HG02981 (cell line): Measurements from ENCODE around the gene IGSF8.
"Not testable (repeated sequence)": the region's sequence is repeated elsewhere in the genome, so short reads cannot be mapped to it uniquely, and the experiment has no call there.

Experiments used
- ATAC-seq: cut with Tn5 transposase; IDR thresholded peaks from one replicate; pipeline ENCODE4 v1.9.1; 2021; ENCODE audit warnings: mild to moderate bottlenecking, moderate library complexity; ENCODE audit not compliant: unreplicated experiment

The IGSF8 gene

DNA sequence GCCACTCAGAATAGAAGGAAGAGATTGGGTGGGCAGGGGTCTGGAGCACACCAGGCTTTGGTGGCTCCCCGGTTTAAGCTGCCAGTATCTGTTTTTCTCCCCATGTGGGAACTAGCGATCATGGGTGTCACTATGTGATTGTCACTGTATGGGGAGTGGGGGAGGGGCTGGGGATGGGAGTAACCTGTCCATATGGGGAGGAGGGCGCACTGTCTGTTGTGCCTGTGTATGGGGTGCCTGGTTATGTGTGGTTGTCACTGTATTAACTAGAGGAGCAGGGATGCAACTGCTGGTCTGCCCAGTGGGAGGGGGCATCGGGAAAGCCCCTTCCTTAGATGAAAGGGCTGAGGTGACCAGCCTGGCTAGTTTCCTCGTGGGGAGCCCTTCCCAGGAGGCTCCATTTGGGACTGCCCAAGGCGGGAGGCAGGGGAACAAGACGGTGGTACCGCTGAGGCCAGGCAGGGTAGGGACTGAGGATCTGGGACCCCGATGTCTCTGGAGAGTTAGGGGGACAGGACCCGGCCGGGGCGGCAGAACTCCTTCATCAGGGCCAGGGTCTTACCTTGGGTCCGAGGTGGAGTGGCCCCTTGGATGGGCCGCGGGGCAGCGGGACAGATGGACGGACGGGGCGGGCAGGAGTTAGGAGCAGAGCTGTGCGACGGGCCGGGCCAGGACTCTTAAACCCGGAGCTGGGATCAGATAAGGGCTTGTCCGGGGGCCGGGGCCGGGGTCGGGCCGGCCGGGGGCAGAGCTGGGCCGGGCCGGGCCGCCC lies 28.8 kb downstream of the IGSF8 start, which contains the start of gene KCNJ10:
Gene KCNJ10 (minus strand): TSS at position 701 of the 772 bp plus-strand sequence. CDS start 27,628 bp downstream, outside the sequence.
- no peak for ATAC-seq

DNA sequence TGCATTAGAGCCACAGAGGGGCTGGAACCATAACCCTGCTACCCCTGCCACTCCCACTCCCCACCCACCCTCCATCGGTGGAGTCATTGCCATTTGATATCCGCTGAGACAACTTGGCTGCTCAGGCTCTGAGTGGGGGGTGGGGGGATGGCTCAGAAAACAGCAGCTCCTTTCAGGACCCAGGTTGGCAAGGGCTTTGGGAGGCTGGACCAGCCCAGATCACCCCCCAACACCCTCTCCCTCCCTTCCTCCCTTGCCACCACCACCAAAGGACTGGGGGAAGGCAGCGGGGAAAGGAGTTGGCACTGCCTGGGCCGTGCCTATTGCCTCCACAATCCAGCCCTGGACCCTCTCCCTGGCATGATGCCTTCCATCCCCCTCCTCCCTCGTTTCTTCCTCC lies 30.2 kb downstream of the IGSF8 start:
- ATAC-seq, result no peak

DNA sequence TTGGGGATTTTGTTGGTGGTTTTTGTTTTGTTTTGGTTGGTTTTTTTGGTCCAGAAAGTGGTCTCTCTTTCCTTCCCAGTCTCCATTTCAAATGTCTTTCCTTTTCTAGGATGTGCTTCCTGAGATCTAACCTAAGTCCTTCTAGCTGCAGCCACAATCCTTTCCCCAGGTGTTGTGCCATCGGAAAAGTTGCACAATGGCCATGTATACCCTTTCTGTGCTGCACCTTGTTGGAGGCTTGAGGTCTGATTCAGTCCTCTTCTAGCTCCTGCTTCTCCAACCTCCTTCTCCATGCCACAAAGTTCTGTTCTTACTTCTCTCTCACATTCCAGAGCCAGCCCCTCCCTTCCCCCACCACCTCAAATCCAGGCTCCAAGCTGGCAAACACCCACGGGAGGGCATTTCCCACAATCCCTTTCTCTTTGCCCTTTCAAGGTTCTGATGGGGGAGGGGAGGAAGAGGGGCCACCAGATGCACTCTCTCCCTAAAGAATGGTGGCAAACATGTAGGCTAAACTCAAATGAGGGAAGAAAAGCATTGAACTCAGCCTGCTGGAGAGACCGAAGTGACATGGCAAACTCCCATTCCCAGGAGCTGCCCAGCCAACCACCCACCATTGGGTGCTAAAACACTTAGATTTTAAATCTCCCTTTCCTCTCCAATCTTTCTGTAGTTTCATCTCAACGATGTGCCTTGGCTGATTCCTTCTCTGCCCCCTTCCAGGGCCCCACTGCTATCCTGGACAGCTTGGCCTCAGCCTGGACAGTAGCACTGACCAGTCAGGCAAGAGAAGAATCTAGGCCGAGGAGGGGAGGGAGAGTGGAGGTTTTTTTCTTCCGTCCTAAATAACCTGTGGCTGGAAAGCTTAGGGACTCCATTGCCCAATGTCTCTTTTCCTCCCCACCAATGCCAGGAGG lies 31.3 kb downstream of the IGSF8 start:
- ATAC-seq, result no peak

DNA sequence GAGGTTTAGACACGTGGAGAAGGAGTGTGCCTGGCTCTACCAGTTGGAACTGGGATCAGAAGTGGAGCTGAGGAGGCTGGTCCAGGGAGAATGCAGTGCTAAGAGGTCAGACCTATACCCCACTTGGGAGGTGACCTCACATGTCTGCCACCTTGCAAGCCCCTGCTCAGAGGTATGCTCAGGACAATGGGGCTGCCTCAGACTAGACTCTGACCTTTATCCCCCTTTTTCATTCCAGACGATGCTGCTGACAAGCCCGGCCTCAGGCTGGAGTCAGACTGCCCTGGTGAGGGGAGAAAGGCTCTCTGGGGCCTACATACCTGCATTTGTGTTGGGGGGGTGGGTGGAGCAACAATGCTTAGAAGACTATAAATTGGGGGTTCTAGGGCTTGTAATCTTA lies 33.7 kb downstream of the IGSF8 start:
- no peak for ATAC-seq

DNA sequence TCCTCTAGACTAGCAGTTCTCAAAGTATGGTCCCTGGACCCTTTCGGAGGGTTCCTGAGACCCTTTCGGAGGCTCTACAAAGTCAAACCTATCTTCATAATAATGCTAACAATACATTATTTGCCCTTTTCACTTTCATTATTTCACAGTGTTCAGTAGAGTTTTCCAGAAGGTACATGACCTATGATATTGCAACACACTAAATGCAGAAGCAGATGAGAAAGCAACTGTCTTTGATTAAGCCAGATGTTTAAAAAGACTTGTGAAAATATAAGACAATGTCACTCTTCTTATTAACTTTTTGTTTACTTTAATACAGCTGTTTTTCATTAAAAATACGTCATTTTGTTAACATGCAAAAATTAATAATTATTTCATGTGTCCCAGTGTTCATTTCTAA lies 34.3 kb downstream of the IGSF8 start:
- no peak for ATAC-seq

DNA sequence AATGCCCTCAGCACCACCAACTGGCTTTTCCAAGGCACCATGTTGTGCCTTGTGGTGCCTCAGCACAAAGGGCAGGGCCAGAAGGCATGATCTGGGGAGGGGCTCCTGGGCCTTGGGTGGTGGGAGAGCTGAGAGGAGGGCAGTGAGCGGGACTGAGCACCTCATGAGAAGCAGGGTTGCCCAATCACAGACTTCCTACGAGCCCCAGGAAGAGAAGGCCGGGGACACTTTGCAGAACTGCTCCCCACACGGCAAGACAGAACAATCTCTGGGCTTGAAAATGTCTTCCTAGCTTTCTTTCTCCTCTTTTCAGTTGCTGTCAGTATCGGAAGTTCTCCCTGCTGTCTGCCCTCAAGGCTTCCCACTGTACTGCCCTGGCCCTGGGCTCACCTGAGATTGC lies 35.2 kb downstream of the IGSF8 start:
- ATAC-seq, result no peak

DNA sequence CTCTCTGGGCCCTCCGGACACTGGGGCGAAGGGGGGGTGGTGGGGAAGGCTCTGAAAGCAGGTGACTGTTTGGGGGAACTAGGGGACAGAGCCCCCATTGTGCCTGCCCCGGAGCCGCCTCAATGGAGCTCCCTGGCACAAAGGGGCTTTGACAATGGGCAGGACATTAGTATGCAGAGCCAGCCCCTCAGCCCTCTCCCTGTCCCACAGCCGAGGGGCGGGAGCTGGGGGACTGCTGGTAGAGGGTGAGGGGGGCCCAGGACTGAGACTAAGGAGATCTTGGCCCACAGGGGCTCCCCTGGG lies 36.2 kb downstream of the IGSF8 start:
- no peak for ATAC-seq

DNA sequence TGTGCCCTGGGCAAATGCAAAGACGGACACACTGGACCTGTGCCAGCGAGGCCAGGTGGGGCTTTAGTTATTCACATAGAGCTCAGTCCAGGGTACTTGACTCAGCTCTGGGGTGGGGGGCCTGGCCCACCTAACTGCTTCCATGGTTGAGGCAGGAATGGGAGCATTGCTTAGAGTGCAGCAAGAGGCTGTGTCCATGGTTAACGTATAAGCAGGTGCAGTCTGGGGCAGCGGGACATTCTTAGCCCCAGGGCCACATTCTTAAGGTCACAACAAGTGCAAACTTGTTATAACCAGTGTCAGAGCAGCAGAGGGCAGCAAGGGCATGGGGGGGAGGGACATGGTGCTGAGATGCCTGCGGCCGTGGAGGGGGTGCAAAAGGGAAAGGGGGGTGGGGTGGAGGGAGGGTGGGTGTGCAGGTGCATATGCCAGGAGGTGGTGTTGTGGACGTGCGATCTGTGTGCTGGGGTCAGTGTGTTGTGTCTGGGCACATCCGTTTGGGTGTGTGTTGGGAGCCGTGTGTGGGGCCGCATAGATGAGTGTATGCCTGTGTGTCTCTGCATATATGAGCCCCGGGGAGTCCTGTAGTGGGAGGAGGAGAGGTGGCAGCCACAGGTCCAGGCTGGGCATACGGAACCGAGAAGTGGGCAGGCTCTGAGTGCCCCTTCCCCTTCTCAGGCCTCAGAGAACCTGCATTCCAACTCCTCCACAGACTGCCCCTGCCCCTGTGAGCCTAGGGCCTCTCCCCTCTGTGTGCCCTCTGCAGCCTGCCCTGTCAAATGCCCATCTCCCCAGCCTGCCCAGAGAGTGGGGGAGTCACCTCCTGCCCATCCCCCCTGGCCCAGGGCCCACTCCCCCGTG lies 36.8 kb downstream of the IGSF8 start:
- ATAC-seq, result no peak

DNA sequence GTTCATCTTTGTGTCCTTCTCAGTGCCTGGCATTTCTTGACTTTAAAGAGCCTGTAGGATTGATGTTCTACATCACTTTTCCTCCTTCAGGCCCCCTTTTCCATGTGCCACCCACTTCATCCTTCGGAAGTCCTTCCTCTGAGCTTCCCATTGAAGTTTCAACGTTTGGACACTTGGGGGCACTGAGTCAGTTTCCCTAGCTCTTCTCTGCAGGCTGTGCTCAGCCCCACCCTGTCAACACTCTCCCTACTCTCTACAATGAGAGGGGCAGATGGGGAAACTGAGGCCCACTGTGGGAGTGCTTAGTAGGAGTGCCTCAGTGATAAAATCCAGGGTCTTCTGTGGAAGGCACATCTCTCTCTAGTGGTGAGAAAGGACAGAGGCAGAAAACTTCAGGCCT lies 40.3 kb downstream of the IGSF8 start:
- ATAC-seq, result no peak

DNA sequence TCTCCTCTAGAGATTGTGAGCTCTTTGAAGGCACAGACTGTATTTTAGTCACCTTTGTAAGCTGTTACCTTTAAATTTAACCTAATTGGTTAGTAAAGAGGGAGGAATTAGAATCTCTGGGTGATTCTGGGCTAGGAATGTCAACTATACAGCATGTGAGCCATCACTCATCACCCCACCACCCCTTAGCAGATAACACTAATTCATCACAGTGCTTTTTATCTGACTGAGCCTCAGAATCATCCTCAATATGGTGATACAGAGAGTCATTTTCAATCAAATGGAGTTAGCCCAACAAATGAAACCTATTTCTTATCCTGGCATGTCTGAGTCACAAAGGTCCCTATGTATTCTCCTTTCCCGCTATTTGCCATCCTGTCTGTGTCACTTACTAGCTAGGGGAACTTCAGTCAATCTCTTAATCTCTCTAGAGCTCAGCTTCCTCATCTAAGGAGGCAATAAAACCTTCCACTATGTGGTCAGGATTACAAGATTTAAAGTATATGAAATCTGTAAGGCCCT lies 41.7 kb downstream of the IGSF8 start:
- no peak for ATAC-seq

DNA sequence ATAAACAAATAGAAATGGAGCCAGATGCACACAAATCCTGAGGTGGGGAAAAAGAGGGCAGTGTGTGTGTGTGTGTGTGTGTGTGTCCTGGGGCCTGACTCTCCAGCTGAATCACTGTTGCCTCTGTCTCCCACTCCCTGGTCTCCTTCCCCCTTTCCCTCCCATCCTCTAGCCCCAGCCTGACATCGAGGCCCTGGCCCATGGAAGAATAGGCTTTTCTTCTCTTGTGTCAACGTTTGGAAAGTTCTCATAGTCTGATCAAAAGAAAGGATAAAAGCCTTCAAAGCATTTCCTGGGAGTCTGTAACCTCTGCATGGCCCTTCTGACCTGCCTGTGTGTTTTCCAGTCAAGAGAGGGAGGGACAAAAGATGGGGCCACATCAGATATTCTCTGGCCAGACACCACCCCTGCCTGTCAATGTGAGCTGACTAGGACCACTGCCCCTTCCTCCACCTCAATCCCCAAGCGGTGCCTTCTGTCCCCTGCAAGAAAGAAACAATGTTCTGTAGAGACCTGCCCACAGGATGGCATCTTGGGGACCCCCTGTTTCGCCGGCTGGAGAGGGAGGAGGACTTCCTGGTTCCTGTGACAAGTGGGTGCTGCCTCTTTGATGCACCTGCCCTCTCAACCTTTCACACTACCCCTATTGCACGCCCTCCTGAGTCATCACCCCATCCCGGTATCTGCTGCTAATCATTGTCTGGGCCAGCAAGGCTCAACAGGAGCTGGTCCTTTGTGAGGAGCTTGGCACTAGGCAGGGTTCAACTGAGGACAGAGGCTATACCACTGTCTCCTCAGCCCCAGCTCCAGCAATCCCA lies 44.7 kb downstream of the IGSF8 start:
- ATAC-seq, result no peak

DNA sequence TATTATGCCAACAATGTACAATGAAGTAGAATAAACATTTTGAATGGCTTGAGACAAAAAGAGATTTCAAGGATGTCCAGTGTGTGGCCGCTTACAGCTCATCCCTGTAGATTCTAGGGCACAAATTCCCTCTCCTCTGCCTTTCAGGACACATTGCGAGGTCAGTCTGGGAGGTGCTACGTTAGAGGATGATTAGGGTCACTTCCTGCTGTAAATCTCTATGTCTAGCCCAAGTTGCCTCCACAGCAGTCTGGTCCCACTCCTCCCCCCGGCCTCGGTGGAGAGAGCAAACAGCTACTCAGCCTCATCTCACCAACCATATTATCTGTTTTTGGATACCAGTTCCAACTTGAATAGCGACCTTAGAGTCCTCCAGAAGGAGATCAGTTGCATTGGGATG lies 45.5 kb downstream of the IGSF8 start:
- no peak for ATAC-seq

DNA sequence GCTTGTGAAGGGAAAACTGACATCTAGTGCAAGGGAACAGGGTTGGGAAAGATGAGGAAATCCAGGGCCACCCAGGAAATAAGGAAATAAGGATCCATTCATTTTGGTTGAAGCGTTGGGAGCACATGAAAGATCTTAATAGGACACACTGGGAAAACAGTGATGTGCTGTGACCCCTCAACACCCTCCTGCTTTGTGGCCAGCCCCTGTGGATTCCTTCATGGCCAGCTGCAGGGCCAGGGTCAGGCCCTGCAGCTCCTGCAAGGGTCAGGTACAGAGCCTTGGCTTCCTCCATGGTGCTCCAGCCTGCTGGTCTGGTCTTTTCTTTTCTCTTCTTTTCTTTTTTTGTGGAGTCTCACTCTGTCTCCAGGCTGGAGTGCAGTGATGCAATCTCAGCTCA lies 47.8 kb downstream of the IGSF8 start:
- no peak for ATAC-seq

DNA sequence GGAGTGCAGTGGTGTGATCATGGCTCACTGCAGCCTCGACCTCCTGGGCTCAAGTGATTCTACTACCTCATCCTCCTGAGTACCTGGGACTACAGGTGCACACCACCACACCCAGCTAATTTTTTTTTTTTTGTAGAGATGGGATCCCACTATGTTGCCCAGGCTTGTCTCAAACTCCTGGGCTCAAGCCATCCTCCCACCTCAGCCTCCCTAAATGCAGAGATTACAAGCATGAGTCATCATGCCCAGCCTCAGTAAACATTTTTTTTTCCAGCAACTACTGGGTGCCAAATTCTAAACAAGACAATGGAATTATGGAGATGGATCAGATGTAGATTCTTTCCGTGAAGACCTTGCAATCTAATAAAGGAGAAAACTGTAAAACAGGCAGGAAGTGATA lies 48.2 kb downstream of the IGSF8 start:
- ATAC-seq, result not testable (repeated sequence)

DNA sequence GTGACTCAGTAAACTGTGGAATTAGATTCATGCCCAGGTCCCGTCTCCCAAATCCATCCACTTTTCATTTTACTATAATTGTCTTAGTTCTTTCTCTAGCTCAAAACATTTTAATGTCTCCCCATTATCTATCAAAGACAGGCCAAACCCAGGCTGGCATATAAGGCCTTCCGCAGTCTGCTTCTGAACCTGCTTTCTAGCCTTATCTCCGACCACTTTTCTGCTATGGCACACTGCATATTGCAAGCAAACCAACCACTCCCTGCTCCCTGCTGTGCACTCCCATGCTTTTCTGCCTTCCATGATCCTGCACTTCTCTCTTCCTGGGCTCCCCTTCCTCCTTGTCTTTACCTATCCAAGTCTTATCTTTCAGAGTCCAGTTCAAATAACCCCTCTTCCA lies 49.3 kb downstream of the IGSF8 start:
- ATAC-seq, result no peak

DNA sequence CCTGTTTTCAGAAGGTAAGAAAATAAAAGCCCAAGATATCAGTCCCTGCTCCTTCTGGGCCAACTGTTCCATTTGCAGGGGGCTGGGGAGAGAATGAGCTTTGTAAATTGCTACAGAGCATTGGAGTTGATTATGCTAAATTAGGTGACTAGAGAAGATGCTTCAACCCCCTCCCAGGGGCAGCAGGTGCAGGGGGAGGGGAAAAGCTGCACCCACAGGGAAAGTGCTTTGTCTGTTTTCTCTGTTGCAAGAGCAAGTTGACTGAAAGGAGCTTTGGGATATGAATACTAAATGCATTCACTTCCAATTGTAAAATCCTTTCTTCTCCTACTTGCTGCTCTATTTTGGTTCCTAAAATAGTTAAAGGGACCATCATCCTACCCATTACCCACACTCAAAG lies 50.1 kb downstream of the IGSF8 start:
- no peak for ATAC-seq

DNA sequence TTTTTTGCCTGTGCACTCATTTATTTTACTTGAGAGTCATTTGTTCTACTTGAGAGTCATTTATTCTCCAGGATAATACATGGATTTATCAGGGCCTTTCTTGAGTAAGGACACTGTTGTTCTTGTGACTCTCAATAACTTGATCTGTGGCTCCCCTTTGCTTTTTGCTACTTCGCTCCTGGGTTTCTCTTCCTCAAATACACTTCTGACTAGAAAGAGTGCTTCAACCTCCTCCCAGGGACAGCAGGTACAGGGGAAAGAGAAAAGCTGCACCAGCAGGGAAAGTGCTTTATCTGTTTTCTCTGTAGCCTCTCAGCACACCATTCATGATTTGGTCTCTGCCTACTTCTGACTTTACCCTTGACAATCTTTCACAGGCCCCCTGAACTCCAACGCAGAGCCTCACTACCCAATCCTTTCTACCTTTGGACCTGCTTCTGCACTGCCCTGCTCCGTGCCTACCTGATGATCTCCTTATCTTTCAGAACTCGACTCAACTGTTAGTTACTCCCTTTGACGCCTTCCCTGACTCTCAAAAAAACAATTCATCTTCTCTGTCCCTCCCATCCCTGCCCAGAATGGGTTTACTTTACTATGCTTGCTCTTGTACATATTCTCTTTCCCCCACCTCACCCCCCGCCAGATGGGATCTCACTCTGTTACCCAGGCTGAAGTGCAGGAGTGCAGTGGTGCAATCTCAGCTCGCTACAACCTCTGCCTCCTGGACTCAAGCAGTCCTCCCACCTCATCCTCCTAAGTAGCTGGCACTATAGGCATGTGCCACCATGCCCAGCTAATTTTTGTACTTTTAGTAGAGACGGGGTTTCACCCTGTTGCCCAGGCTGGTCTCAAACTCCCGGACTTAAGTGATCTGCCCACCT lies 51.1 kb downstream of the IGSF8 start:
- ATAC-seq, result peak; percentile 29

DNA sequence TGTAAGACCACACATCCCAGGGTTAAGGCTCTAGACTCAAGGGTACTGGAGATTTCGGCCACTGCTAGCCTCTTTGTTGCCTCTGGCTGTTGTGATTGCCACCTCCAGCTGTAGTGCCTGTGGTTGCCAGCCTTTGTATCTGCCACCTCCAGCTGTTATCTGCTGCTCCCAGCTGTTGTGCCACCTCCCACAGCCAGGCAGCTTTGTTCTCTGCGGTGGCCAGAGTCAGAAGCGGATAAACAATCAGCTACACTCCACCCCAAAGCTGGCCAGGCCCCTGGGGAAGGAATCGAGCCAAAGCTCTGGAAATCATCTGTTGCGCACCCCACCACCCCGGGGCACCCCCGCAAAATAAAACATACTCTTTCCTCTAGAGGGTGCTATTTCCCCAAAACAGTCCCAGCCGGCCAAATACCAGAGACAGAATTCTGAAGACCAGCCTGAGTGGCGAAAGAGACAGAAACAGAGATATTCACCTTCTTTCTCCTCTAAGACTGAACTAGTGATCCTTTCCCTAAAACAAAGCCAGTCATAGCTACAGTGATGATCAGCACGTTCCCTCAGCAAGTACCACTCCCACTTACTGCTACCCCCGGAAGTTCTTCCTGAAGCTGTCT lies 51.8 kb downstream of the IGSF8 start:
- ATAC-seq, result peak; percentile 67

DNA sequence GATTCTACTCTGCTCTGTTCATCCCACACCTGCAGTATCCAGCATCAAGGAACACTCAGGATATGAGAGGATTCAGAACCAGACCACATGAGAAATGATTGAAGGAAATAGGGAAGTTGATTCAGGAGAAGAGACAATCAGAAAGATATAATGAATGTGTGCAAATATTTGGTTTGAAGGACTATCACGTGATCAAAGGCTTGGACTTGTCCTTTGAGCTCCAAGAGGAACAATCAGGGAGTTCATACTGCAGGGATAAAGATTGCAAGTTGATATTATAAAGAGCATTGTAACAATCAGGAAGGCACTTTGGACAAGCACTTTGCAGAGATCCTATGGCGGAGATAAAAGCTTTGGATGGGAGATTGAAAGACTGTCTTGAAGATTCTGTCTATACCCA lies 52.8 kb downstream of the IGSF8 start:
- ATAC-seq, result no peak
